ENCODE measurements around the gene KLRC4.
"Not testable (repeated sequence)": the region's sequence is repeated elsewhere in the genome, so short reads cannot be mapped to it uniquely, and the experiment has no call there.

The KLRC4 gene

GRCh38 chr12:10386857-10387256, 22.7 kb downstream of the KLRC4 start:
- in situ Hi-C loops (cut with HindIII; ENCODE audit: low sequenced_read_pairs) = no loop called here
- no peak for TF ChIP-seq CTCF (IDR thresholded peaks at IDR 0.05; ENCODE audit: low read depth, low read length, missing control alignments)
- no peak for DNase-seq (ENCODE audit: low read depth)
- H3K4me3 ChIP-seq (ENCODE audit: low read depth, low read length) = no peak overlapping the region

GRCh38 chr12:10385166-10385613, 24.4 kb downstream of the KLRC4 start:
- H3K4me3 ChIP-seq (ENCODE audit: low read depth, low read length) = no peak overlapping the region
- peak; percentile 88 for DNase-seq (ENCODE audit: low read depth)
- TF ChIP-seq CTCF (IDR thresholded peaks at IDR 0.05; ENCODE audit: low read depth, low read length, missing control alignments) = no peak
- in situ Hi-C loops (cut with HindIII; ENCODE audit: low sequenced_read_pairs) = no loop called here

- no peak for DNase-seq (ENCODE audit: low read depth)
- in situ Hi-C loops (cut with HindIII; ENCODE audit: low sequenced_read_pairs) = no loop called here
- no peak for TF ChIP-seq CTCF (IDR thresholded peaks at IDR 0.05; ENCODE audit: low read depth, low read length, missing control alignments)
- no peak overlapping the region for H3K4me3 ChIP-seq (ENCODE audit: low read depth, low read length)
Observed at GRCh38 chr12:10384191-10384590, 25.4 kb downstream of the KLRC4 start.

- TF ChIP-seq CTCF (IDR thresholded peaks at IDR 0.05; ENCODE audit: low read depth, low read length, missing control alignments) = no peak
- no peak for DNase-seq (ENCODE audit: low read depth)
- in situ Hi-C loops (cut with HindIII; ENCODE audit: low sequenced_read_pairs) = no loop called here
- H3K4me3 ChIP-seq (ENCODE audit: low read depth, low read length) = no peak overlapping the region
Observed at GRCh38 chr12:10381928-10382628, 27.5 kb downstream of the KLRC4 start.

- H3K4me3 ChIP-seq (ENCODE audit: low read depth, low read length); in situ Hi-C loops (cut with HindIII; ENCODE audit: low sequenced_read_pairs); DNase-seq (ENCODE audit: low read depth): not testable (repeated sequence)
Observed at GRCh38 chr12:10378737-10379136, 30.8 kb downstream of the KLRC4 start.

- H3K4me3 ChIP-seq (ENCODE audit: low read depth, low read length) = no peak overlapping the region
- in situ Hi-C loops (cut with HindIII; ENCODE audit: low sequenced_read_pairs) = no loop called here
- TF ChIP-seq CTCF (IDR thresholded peaks at IDR 0.05; ENCODE audit: low read depth, low read length, missing control alignments) = no peak
- DNase-seq (ENCODE audit: low read depth) = no peak
Observed at GRCh38 chr12:10374624-10375018, 34.9 kb downstream of the KLRC4 start.

GRCh38 chr12:10372559-10372958, 37.0 kb downstream of the KLRC4 start:
- in situ Hi-C loops (cut with HindIII; ENCODE audit: low sequenced_read_pairs) = no loop called here
- no peak for DNase-seq (ENCODE audit: low read depth)
- no peak for TF ChIP-seq CTCF (IDR thresholded peaks at IDR 0.05; ENCODE audit: low read depth, low read length, missing control alignments)

GRCh38 chr12:10371893-10372535, 37.5 kb downstream of the KLRC4 start:
- DNase-seq (ENCODE audit: low read depth); in situ Hi-C loops (cut with HindIII; ENCODE audit: low sequenced_read_pairs); H3K4me3 ChIP-seq (ENCODE audit: low read depth, low read length): not testable (repeated sequence)

More at GRCh38 chr12:10372559-10372958, 37.0 kb downstream of the KLRC4 start:
- H3K4me3 ChIP-seq (ENCODE audit: low read depth, low read length) = no peak overlapping the region

Data from astrocyte of the cerebellum (primary cell).